Epithelial cell of proximal tubule (primary cell): ENCODE data around the gene ZNF366. TPM values are rescaled to one million over a fixed set of nuclear protein-coding genes. Genes with fewer than 3 reads are reported as not detected.

Experiments used
- DNase-seq: peaks from one replicate; pipeline ENCODE4 v3.0.0-alpha.2; 2011; ENCODE audit warnings: low read depth
- H3K4me3 ChIP-seq: 2 replicates; pipeline ENCODE4 v1.5.1; 2011; ENCODE audit warnings: low read depth, mild to moderate bottlenecking, low read length
- total RNA-seq: library from RNA; depleted of rRNA; stranded (reverse); fragments of >200 nt; gene quantifications from 2 replicates; pipeline ENCODE4 v1.2.3, GENCODE V29; 2015
- TF ChIP-seq, protein P1 (sequence below): conservative IDR thresholded peaks from 2 replicates; pipeline ENCODE4 v1.5.1; 2012; ENCODE audit warnings: low read depth, mild to moderate bottlenecking, low read length

Gene ZNF366
- total RNA-seq, 1 donor from 2014 or later, result not detected

DNA sequence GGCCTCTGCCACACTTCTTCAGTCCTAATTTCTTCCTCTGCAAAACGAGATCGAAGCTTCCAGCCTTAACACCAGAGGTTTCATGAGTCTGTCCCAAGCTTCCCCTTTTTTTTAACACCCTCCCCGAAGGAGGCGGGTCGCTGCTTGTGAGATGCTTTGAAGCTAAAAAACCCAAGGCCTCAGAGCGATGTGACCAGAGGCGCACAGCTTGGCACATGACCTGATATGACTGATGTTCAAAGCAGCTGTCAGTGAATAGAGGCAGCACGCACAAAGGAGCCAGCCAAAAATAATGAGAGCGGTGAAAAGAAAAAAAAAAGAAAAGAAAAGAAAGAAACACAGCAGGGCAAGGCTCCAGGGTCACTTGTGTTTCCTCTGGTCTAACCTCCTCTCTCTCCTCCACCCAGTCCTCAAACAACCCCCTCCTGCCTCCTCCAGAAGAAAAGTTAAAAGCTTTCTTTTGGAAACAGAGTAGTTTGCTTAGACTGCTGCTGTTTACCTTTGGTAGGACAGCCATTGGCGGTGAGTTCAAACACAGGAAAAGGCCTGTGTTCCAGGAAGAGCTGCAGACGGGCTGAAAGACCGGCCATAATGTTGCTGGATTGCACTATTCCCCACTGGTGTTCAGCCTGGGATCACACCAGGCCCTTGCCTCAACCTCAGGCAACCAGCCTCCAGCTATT is 10.9 kb upstream of the ZNF366 start:
- DNase-seq, result no peak
- no peak overlapping the region for H3K4me3 ChIP-seq
- TF ChIP-seq, protein P1, sequence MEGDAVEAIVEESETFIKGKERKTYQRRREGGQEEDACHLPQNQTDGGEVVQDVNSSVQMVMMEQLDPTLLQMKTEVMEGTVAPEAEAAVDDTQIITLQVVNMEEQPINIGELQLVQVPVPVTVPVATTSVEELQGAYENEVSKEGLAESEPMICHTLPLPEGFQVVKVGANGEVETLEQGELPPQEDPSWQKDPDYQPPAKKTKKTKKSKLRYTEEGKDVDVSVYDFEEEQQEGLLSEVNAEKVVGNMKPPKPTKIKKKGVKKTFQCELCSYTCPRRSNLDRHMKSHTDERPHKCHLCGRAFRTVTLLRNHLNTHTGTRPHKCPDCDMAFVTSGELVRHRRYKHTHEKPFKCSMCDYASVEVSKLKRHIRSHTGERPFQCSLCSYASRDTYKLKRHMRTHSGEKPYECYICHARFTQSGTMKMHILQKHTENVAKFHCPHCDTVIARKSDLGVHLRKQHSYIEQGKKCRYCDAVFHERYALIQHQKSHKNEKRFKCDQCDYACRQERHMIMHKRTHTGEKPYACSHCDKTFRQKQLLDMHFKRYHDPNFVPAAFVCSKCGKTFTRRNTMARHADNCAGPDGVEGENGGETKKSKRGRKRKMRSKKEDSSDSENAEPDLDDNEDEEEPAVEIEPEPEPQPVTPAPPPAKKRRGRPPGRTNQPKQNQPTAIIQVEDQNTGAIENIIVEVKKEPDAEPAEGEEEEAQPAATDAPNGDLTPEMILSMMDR, result no peak

DNA sequence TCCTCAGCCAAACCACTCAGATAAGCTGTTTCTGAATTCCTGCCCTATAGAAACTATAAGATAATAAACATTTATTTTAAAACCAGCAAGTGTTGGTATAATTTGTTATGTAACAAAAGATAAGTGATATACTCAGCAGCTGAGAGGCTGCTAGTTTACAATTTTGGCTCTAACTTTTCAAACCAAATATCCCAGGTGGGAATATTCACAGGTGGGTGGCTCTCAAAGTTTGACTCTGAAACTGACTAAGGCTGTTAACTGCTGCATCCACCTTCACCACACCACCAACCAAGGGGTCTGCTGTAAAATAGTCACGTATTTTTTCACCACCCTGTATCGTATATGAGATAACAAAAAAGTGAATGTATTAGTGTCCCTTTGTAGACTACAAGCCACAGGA is 9.7 kb upstream of the ZNF366 start:
- DNase-seq, result no peak
- TF ChIP-seq, protein P1, result no peak

DNA sequence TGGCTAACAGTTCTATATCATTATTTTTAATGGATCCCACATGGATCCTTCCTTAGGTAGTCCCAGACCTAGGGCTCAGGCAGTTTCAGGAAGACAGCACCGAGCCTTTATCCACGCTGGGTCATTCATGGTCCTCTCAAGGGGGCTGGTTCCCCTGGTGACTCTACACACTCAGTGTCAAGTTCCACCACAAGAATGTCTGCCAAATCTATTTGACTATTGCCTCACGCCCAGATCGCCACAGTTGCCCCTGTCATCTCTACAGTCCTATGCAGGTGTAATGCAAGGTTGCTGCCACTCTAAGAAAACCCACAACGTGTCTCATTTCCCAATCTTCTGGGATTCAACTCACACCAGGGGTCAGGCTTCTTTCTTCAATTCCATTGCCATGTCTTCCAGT is 8.0 kb upstream of the ZNF366 start:
- TF ChIP-seq, protein P1, result no peak
- no peak overlapping the region for H3K4me3 ChIP-seq
- no peak for DNase-seq

More for the DNA sequence above, 9.7 kb upstream of the ZNF366 start:
- no peak overlapping the region for H3K4me3 ChIP-seq

DNA sequence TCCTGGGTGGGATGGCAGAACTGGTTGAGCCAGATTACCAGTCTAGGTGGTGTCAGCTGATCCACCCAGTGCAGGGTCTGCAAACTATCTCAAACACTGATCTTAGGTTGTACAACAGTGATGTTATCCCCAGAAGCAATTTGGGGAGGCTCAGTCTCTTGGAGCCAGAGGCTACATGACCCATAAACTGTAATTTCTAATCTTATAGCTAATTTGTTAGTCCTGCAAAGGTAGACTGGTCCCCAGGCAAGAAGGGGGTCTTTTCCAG is 5.3 kb upstream of the ZNF366 start:
- no peak overlapping the region for H3K4me3 ChIP-seq
- TF ChIP-seq, protein P1, result no peak
- DNase-seq, result no peak

DNA sequence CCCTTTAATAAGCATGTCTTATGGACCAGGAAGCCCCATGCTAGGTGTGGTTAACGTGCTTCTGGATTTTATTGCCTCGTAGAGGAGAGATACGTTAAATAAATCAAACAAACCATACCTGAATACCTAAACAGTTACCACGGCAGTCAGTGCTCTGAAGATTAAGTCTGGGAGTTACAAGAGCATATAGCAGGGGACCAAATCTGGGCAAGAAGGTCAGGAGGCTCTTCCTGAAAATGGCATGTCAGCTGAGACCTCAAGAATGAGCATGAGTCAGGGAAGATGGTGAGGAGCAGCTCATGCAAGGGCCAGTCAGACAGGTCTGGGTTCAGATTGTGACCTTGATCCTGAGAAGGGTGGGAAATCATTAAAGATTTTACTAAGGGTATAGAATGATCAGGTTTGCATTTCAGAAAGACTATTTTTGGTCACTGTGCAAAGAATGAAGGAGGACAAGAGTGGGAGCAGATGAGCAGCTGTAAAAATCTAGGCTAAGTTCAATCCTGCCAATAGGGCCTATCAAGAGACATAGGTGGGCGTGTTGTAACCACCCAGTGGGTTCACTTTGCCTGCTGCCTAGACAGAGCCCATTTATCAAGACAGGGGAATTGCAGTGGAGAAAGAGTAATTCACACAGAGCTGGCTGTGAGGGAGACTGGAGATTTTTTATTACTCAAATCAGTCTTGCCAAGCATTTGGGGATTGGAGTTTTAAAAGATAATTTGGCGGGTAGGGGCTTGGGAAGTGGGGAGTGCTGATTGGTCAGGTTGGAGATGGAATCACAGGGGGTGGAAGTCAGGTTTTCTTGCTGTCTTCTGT is 4.8 kb upstream of the ZNF366 start:
- no peak for DNase-seq
- TF ChIP-seq, protein P1, result no peak
- no peak overlapping the region for H3K4me3 ChIP-seq

DNA sequence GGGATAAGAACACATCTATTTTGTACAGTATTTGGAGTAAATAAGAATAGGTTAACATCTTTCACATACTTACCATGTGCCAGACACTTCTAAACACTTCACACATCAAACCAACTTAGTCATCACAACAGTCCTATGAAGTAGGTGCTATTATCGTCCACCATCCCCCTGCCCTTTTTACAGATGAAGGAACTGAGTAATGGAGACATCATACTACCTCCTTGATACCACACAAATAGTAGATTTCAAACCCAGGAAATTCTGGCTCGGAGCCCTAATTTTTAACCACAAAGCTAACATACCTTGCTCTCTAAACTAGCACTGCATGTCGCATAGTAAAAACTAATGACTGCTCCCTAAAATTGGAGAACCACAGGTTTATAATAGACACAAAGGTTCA is 4.2 kb upstream of the ZNF366 start:
- DNase-seq, result no peak
- TF ChIP-seq, protein P1, result no peak
- H3K4me3 ChIP-seq, result no peak overlapping the region
